HCT116 (cell line): ENCODE data around the gene CHST3. TPM values are rescaled to one million over a fixed set of nuclear protein-coding genes. Genes with fewer than 3 reads are reported as not detected.

Source experiments
- ATAC-seq: fragments of 200-7000 bp; cut with Tn5 transposase; 2 replicates; pipeline ENCODE4 v1.9.1; 2020; ENCODE audit warnings: mild to moderate bottlenecking, moderate library complexity
- BruUV-seq: library from RNA; stranded (reverse); fragments of 400-500 nt; replicated peaks from 2 replicates; lab custom pipeline; 2021; lab: Mats Ljungman, UMichigan
- CTCF ChIA-PET: fragments of 300-600 bp; sonication (Branson Sonifier 250); formaldehyde crosslinking; loops from one replicate; lab custom pipeline; 2021; ENCODE audit warnings: antibody characterized with exemption; lab: Charles Lee
- POLR2A ChIA-PET: fragments of 300-600, 350-600 bp; sonication (Branson Sonifier 250); formaldehyde crosslinking; loops from one replicate; lab custom pipeline; 2021; ENCODE audit warnings: antibody characterized with exemption; lab: Charles Lee
- RAD21 ChIA-PET, 2 experiments: fragments of 300-600 bp; sonication (Branson Sonifier 250); formaldehyde crosslinking; loops; one replicate each; lab custom pipeline; 2023; ENCODE audit warnings: low total read pairs in 2 of 2; ENCODE audit not compliant: uncharacterized antibody in 2 of 2, unreplicated experiment in 2 of 2, low non-redundant PET in 1 of 2; lab: Charles Lee
- DNase-seq: peaks from one replicate; pipeline ENCODE4 v3.0.0-alpha.2; 2010; ENCODE audit warnings: low read depth, low spot score
- H2AFZ ChIP-seq: fragments of 200-600 bp; shearing (Covaris generic), sonication (generic); 2 replicates; pipeline ENCODE4 v1.6.1; 2017; ENCODE audit warnings: low read depth, mixed run types, mixed read lengths, antibody characterized with exemption, low read length; ENCODE audit not compliant: poor library complexity, severe bottlenecking
- H3K27ac ChIP-seq: 2 replicates; pipeline ENCODE4 v1.5.1; 2012; ENCODE audit warnings: low read depth, low read length
- H3K27me3 ChIP-seq: fragments of 200-600 bp; sonication (generic); 2 replicates; pipeline ENCODE4 v1.6.1; 2016; ENCODE audit warnings: mixed run types, low read length, mixed read lengths; ENCODE audit not compliant: insufficient read depth
- H3K36me3 ChIP-seq, 2 experiments: fragments of 200-500 bp in 1 of 2; fragments of 200-600 bp in 1 of 2; sonication (Bioruptor generic) in 1 of 2; sonication (generic) in 1 of 2; 2 replicates each; pipeline versions ENCODE4 v1.5.1 to v1.6.1; 2014 to 2016; ENCODE audit warnings: low read length in 2 of 2, inconsistent platforms in 1 of 2, mixed read lengths in 1 of 2, mixed run types in 1 of 2; ENCODE audit not compliant: insufficient read depth in 2 of 2, control insufficient read depth in 1 of 2
- H3K4me1 ChIP-seq, 2 experiments: fragments of 200-600 bp in 1 of 2; sonication (generic) in 1 of 2; 2 replicates each; pipeline versions ENCODE4 v1.5.1 to v1.6.1; 2012 to 2017; ENCODE audit warnings: low read length in 2 of 2, inconsistent platforms in 1 of 2, mild to moderate bottlenecking in 1 of 2, mixed read lengths in 1 of 2, mixed run types in 1 of 2, moderate library complexity in 1 of 2; ENCODE audit not compliant: insufficient read depth in 2 of 2, control insufficient read depth in 1 of 2
- H3K4me2 ChIP-seq: fragments of 200-600 bp; sonication (generic); 2 replicates; pipeline ENCODE4 v1.6.1; 2017; ENCODE audit warnings: mixed run types, low read length, mixed read lengths
- H3K4me3 ChIP-seq, 2 experiments: fragments of 200-600 bp in 1 of 2; sonication (generic) in 1 of 2; replicated peaks in 1 of 2; 2 replicates each; pipeline ENCODE4 v1.5.1; 2011 to 2016; ENCODE audit warnings: low read length in 2 of 2, control low read depth in 1 of 2, low read depth in 1 of 2, mild to moderate bottlenecking in 1 of 2, mixed read lengths in 1 of 2, mixed run types in 1 of 2
- H3K79me2 ChIP-seq: fragments of 200-600 bp; sonication (generic); 2 replicates; pipeline ENCODE4 v1.6.1; 2017; ENCODE audit warnings: mild to moderate bottlenecking, mixed run types, low read length, moderate library complexity, mixed read lengths; ENCODE audit not compliant: insufficient read depth
- H3K9ac ChIP-seq: fragments of 200-600 bp; sonication (generic); 2 replicates; pipeline ENCODE4 v1.6.1; 2016; ENCODE audit warnings: low read length, mixed read lengths
- H3K9me2 ChIP-seq: fragments of 200-600 bp; sonication (generic), shearing (Covaris generic); 2 replicates; pipeline ENCODE4 v1.6.1; 2017; ENCODE audit warnings: mixed run types, mild to moderate bottlenecking, moderate library complexity; ENCODE audit not compliant: insufficient read depth
- H3K9me3 ChIP-seq, 2 experiments: fragments of 200-500 bp in 1 of 2; fragments of 200-600 bp in 1 of 2; sonication (Bioruptor generic) in 1 of 2; sonication (generic) in 1 of 2; 2 replicates each; pipeline ENCODE4 v1.6.1; 2014 to 2017; ENCODE audit warnings: low read length in 2 of 2, mixed read lengths in 2 of 2, inconsistent platforms in 1 of 2, low read depth in 1 of 2, mild to moderate bottlenecking in 1 of 2, mixed run types in 1 of 2, moderate library complexity in 1 of 2; ENCODE audit not compliant: control insufficient read depth in 1 of 2, insufficient read depth in 1 of 2
- H4K20me1 ChIP-seq: fragments of 200-600 bp; sonication (generic), shearing (Covaris generic); 2 replicates; pipeline ENCODE4 v1.6.1; 2017; ENCODE audit warnings: mixed run types, mild to moderate bottlenecking, moderate library complexity; ENCODE audit not compliant: insufficient read depth
- FOSL1 ChIP-seq: IDR thresholded peaks from 2 replicates; pipeline ENCODE4 v1.6.1; 2012; ENCODE audit warnings: low read depth
- SP1 ChIP-seq: IDR thresholded peaks from 2 replicates; pipeline ENCODE4 v1.6.1; 2012; ENCODE audit warnings: low read depth
- YY1 ChIP-seq: IDR thresholded peaks from 2 replicates; pipeline ENCODE4 v1.6.1; 2011; ENCODE audit warnings: low read length, low read depth, moderate library complexity, mild to moderate bottlenecking; ENCODE audit not compliant: insufficient replicate concordance; ENCODE audit errors: extremely low read depth
- intact Hi-C: fragments of 100-400 bp; cut with micrococcal nuclease; formaldehyde crosslinking; loops from 2 replicates; pipeline ENCODE4 v1.10.0; 2022
- total RNA-seq: library from RNA; stranded (reverse); gene quantifications from one replicate; pipeline ENCODE4 v1.2.1, GENCODE V29; 2021; ENCODE audit not compliant: unreplicated experiment
- TF ChIP-seq, protein P1 (sequence below): IDR thresholded peaks from 2 replicates; pipeline ENCODE4 v1.6.1; 2011; ENCODE audit warnings: mild to moderate bottlenecking, low read length, moderate library complexity; ENCODE audit not compliant: insufficient replicate concordance; ENCODE audit errors: extremely low read depth
- TF ChIP-seq, protein P2 (sequence below), 3 experiments: fragments of 200-600 bp in 1 of 3; sonication (generic) in 1 of 3; IDR thresholded peaks in 2 of 3; conservative IDR thresholded peaks in 1 of 3; 2 replicates each; pipeline ENCODE4 v1.5.1; 2012 to 2017; ENCODE audit warnings: low read depth in 2 of 3, low read length in 2 of 3, antibody characterized with exemption in 1 of 3, borderline replicate concordance in 1 of 3, control low read depth in 1 of 3, mild to moderate bottlenecking in 1 of 3, mixed read lengths in 1 of 3, mixed run types in 1 of 3, moderate library complexity in 1 of 3; ENCODE audit not compliant: insufficient read depth in 1 of 3

Gene CHST3
- total RNA-seq, 1 experiment from 2014 or later, result 10.6 TPM

- Histone ChIP-seq H3K4me3 (no peak overlapping the region), H2AFZ (no peak overlapping the region), H3K4me2 (no peak overlapping the region), H3K27me3 (no peaks in the 10 kb centered on the region), H3K4me1 (no peaks in the 10 kb centered on the region; a peak in 1 of 4 replicates), H3K27ac (no peak overlapping the region), H3K9me2 (no peaks in the 10 kb centered on the region), H3K79me2 (peaks cover 7% of the 10 kb centered on the region; the same call in 1 of the 2 replicates), H4K20me1 (no peaks in the 10 kb centered on the region), H3K9ac (no peak overlapping the region), H3K36me3 (peaks cover 2 to 7% of the 10 kb centered on the region in 2 experiments; a peak in 3 of 4 replicates), H3K9me3 (no peaks in the 10 kb centered on the region)
- BruUV-seq, result no TSS peak
- DNase-seq (no peak), ATAC-seq (no peak)
- POLR2A ChIA-PET, result no interaction called here
- TF ChIP-seq FOSL1, result no peak
- TF ChIP-seq, protein P1, sequence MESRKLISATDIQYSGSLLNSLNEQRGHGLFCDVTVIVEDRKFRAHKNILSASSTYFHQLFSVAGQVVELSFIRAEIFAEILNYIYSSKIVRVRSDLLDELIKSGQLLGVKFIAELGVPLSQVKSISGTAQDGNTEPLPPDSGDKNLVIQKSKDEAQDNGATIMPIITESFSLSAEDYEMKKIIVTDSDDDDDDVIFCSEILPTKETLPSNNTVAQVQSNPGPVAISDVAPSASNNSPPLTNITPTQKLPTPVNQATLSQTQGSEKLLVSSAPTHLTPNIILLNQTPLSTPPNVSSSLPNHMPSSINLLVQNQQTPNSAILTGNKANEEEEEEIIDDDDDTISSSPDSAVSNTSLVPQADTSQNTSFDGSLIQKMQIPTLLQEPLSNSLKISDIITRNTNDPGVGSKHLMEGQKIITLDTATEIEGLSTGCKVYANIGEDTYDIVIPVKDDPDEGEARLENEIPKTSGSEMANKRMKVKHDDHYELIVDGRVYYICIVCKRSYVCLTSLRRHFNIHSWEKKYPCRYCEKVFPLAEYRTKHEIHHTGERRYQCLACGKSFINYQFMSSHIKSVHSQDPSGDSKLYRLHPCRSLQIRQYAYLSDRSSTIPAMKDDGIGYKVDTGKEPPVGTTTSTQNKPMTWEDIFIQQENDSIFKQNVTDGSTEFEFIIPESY, result no peak
- TF ChIP-seq YY1, result no peak
- TF ChIP-seq SP1, result no peak
- TF ChIP-seq, protein P2, sequence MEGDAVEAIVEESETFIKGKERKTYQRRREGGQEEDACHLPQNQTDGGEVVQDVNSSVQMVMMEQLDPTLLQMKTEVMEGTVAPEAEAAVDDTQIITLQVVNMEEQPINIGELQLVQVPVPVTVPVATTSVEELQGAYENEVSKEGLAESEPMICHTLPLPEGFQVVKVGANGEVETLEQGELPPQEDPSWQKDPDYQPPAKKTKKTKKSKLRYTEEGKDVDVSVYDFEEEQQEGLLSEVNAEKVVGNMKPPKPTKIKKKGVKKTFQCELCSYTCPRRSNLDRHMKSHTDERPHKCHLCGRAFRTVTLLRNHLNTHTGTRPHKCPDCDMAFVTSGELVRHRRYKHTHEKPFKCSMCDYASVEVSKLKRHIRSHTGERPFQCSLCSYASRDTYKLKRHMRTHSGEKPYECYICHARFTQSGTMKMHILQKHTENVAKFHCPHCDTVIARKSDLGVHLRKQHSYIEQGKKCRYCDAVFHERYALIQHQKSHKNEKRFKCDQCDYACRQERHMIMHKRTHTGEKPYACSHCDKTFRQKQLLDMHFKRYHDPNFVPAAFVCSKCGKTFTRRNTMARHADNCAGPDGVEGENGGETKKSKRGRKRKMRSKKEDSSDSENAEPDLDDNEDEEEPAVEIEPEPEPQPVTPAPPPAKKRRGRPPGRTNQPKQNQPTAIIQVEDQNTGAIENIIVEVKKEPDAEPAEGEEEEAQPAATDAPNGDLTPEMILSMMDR (IDR thresholded peaks at IDR 0.05 in 2 of 3, conservative IDR thresholded peaks at IDR 0.05 in 1 of 3; ENCODE audit: borderline replicate concordance in 1 of 3, insufficient read depth in 1 of 3, low read depth in 2 of 3, low read length in 2 of 3), result no peak
- RAD21 ChIA-PET, result no interaction called here
- CTCF ChIA-PET, result no interaction called here
- intact Hi-C loops, result no loop called here
Observed at GRCh38 chr10:72006026-72006425, 41.8 kb downstream of the CHST3 start.
